ENCODE measurements around the gene MYLK4.

DNA sequence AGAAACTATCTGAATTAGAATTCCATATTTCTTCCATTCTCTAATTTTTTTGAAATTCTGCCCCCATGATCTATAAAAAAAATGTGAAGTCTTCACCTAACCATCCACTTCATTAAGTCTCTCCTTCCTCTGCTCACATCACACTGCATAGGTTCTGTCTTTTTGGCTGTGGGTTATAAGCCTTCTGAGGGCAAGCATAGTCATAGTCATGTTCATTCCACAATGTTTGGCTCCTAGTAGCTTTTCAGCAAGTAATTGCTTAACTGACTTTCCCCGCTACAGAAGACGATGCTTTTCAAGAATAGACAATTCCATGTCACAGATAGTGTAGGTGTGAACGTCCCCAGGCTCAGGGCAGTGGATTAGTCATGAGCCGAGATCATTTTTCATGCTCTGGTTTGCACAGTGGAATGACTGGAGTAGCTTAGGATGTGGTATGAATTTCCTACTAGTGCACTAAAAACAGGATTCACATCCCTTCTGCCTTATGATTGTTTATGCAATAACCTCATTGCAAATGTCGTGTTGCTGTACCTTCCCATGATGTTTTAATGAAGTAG is 43.5 kb upstream of the MYLK4 start:
- TF ChIP-seq EZH2 (IDR thresholded peaks at IDR 0.05; ENCODE audit: insufficient read depth, poor library complexity, severe bottlenecking) (no peak), EZH2phosphoT487 (IDR thresholded peaks at IDR 0.05; ENCODE audit: insufficient read depth, low read depth) (no peak)

Data from GM23248 (cell line).